Loucy (cell line): Measurements from ENCODE around the gene MIF4GD.

ENCODE experiments used
- H2AFZ ChIP-seq: fragments of 200-600 bp; sonication (generic); 2 replicates; pipeline ENCODE4 v1.6.0; 2016; ENCODE audit warnings: antibody characterized with exemption, mild to moderate bottlenecking, low read length, moderate library complexity
- H3F3A ChIP-seq: fragments of 200-600 bp; 2 replicates; pipeline ENCODE4 v1.6.0; 2016; ENCODE audit warnings: antibody characterized with exemption, low read depth, mild to moderate bottlenecking
- H3K27me3 ChIP-seq: fragments of 200-600 bp; sonication (generic); 2 replicates; pipeline ENCODE4 v1.6.1; 2014; ENCODE audit warnings: low read length, mild to moderate bottlenecking; ENCODE audit not compliant: insufficient read depth, poor library complexity, severe bottlenecking
- H3K36me3 ChIP-seq: fragments of 200-600 bp; sonication (generic); 2 replicates; pipeline ENCODE4 v1.6.1; 2016; ENCODE audit warnings: low read length; ENCODE audit not compliant: insufficient read depth
- H3K4me1 ChIP-seq: fragments of 200-600 bp; sonication (generic); 2 replicates; pipeline ENCODE4 v1.5.1; 2014; ENCODE audit warnings: low read length, mild to moderate bottlenecking; ENCODE audit not compliant: insufficient read depth, poor library complexity, severe bottlenecking
- H3K4me2 ChIP-seq: fragments of 200-600 bp; sonication (generic); 2 replicates; pipeline ENCODE4 v1.6.0; 2014; ENCODE audit warnings: antibody characterized with exemption, low read length, low read depth, mild to moderate bottlenecking; ENCODE audit not compliant: poor library complexity, severe bottlenecking
- H3K4me3 ChIP-seq: fragments of 200-600 bp; sonication (generic); 2 replicates; pipeline ENCODE4 v1.5.1; 2014; ENCODE audit warnings: low read length, mild to moderate bottlenecking, mixed read lengths; ENCODE audit not compliant: poor library complexity, severe bottlenecking
- H3K79me2 ChIP-seq: fragments of 200-600 bp; sonication (generic); 2 replicates; pipeline ENCODE4 v1.6.1; 2014; ENCODE audit warnings: low read length; ENCODE audit not compliant: insufficient read depth
- H3K9ac ChIP-seq: fragments of 200-600 bp; sonication (generic); 2 replicates; pipeline ENCODE4 v1.6.0; 2014; ENCODE audit warnings: mild to moderate bottlenecking, low read depth, low read length, moderate library complexity; ENCODE audit not compliant: poor library complexity, severe bottlenecking
- H3K9me2 ChIP-seq: fragments of 200-600 bp; sonication (generic); replicated peaks from 2 replicates; pipeline ENCODE4 v1.6.1; 2016; ENCODE audit warnings: low read depth, low read length, mixed read lengths
- H3K9me3 ChIP-seq: fragments of 200-600 bp; sonication (generic); 2 replicates; pipeline ENCODE4 v1.6.1; 2014; ENCODE audit warnings: mild to moderate bottlenecking, antibody characterized with exemption, low read length, low read depth; ENCODE audit not compliant: insufficient read depth
- H4K20me1 ChIP-seq: fragments of 200-600 bp; sonication (generic); 2 replicates; pipeline ENCODE4 v1.6.0; 2014; ENCODE audit warnings: antibody characterized with exemption, low read length, mild to moderate bottlenecking; ENCODE audit not compliant: insufficient read depth, poor library complexity, severe bottlenecking
- EZH2phosphoT487 ChIP-seq: fragments of 200-600 bp; IDR thresholded peaks from 2 replicates; pipeline ENCODE4 v1.6.1; 2018; ENCODE audit warnings: antibody characterized with exemption, mild to moderate bottlenecking, moderate library complexity, borderline replicate concordance
- TF ChIP-seq, protein P1 (sequence below): fragments of 200-600 bp; sonication (generic); conservative IDR thresholded peaks from 2 replicates; pipeline ENCODE4 v1.5.1; 2014; ENCODE audit warnings: mild to moderate bottlenecking, antibody characterized with exemption, low read length

Gene MIF4GD

DNA sequence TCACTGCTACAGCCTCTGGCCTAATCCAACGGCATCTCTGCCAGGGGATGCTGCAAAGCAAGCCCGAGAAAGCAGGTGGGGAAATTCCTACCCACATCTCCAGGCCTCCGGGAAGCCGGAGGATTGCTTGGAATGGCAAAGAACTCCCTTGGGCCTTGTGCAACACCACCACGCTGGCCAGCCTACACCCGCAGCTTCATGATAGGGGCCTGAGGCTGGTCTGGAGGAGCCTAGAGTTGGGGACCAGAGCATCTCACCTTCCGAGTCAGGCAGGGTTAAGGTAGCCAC lies 29.9 kb downstream of the MIF4GD start:
- no peak overlapping the region for H3K9ac ChIP-seq
- H3K9me2 ChIP-seq, result no peaks in the 10 kb centered on the region
- H3K9me3 ChIP-seq, result no peaks in the 10 kb centered on the region
- H2AFZ ChIP-seq, result no peak overlapping the region
- H3K4me3 ChIP-seq, result no peak overlapping the region
- no peaks in the 10 kb centered on the region for H4K20me1 ChIP-seq
- peaks cover 88% of the 10 kb centered on the region; the same call in 1 of the 2 replicates for H3K36me3 ChIP-seq
- no peaks in the 10 kb centered on the region for H3K79me2 ChIP-seq
- H3K4me1 ChIP-seq, result no peaks in the 10 kb centered on the region
- no peaks in the 10 kb centered on the region for H3K27me3 ChIP-seq
- TF ChIP-seq EZH2phosphoT487, result no peak
- TF ChIP-seq, protein P1, sequence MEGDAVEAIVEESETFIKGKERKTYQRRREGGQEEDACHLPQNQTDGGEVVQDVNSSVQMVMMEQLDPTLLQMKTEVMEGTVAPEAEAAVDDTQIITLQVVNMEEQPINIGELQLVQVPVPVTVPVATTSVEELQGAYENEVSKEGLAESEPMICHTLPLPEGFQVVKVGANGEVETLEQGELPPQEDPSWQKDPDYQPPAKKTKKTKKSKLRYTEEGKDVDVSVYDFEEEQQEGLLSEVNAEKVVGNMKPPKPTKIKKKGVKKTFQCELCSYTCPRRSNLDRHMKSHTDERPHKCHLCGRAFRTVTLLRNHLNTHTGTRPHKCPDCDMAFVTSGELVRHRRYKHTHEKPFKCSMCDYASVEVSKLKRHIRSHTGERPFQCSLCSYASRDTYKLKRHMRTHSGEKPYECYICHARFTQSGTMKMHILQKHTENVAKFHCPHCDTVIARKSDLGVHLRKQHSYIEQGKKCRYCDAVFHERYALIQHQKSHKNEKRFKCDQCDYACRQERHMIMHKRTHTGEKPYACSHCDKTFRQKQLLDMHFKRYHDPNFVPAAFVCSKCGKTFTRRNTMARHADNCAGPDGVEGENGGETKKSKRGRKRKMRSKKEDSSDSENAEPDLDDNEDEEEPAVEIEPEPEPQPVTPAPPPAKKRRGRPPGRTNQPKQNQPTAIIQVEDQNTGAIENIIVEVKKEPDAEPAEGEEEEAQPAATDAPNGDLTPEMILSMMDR, result no peak
- no peaks in the 10 kb centered on the region for H3F3A ChIP-seq
- no peak overlapping the region for H3K4me2 ChIP-seq

DNA sequence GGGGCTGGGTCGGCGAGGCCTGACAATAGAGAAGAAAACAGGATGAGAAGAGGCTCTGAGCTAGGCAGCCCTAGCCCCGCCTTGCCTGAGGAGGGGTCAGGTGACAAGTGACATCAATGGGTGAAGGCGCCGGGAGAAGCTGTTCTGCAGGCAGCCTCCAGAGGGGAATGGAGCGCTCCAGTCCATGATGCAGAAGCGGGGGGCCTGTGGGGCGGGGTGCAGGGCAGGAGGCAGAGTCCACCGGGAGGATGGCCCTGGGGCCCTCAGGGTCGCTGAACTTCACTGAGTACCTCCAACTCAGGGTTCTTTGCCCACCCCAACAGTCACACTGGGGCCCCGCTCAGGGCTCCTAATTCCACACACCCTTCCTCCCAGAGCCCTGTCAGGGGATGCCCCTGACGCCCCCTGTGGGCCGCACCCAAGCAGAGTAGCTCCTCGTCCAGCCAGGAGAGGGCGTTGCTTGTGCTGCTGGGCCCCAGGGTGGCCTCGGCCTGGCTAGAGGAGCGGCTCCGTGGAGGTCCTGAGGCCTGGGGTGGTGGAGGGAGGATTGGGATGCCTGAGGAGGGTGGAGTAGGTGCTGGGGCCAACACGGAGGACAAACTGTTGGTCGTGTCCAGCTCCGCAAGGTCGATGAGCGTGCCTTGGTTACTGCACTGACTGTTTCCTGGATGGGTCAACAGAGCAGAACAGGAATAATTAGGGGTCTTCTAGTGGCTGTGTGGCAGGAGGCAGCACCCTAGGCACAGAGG lies 30.5 kb downstream of the MIF4GD start:
- H3K4me2 ChIP-seq, result no peak overlapping the region
- H3F3A ChIP-seq, result no peaks in the 10 kb centered on the region

GRCh38 chr17:75239778-75240393 lies 31.1 kb downstream of the MIF4GD start:
- Histone ChIP-seq H3K4me3 (no peak overlapping the region), H3F3A (no peaks in the 10 kb centered on the region), H3K36me3 (peaks cover 88% of the 10 kb centered on the region; the same call in 1 of the 2 replicates), H3K9ac (no peak overlapping the region), H3K9me2 (no peaks in the 10 kb centered on the region), H4K20me1 (no peaks in the 10 kb centered on the region), H2AFZ (no peak overlapping the region), H3K27me3 (no peaks in the 10 kb centered on the region), H3K79me2 (no peaks in the 10 kb centered on the region), H3K4me2 (no peak overlapping the region), H3K4me1 (no peaks in the 10 kb centered on the region), H3K9me3 (no peaks in the 10 kb centered on the region)
- TF ChIP-seq, protein P1, result no peak
- no peak for TF ChIP-seq EZH2phosphoT487

More for the DNA sequence above, 30.5 kb downstream of the MIF4GD start:
- H3K27me3 ChIP-seq, result no peaks in the 10 kb centered on the region
- H4K20me1 ChIP-seq, result no peaks in the 10 kb centered on the region
- H3K9ac ChIP-seq, result no peak overlapping the region
- no peak for TF ChIP-seq EZH2phosphoT487
- TF ChIP-seq, protein P1, result peak; percentile 99
- no peak overlapping the region for H2AFZ ChIP-seq
- H3K79me2 ChIP-seq, result no peaks in the 10 kb centered on the region
- H3K36me3 ChIP-seq, result peaks cover 88% of the 10 kb centered on the region; the same call in 1 of the 2 replicates
- no peaks in the 10 kb centered on the region for H3K4me1 ChIP-seq
- no peak overlapping the region for H3K4me3 ChIP-seq
- H3K9me2 ChIP-seq, result no peaks in the 10 kb centered on the region
- no peaks in the 10 kb centered on the region for H3K9me3 ChIP-seq
